SK-N-MC (cell line): Measurements from ENCODE around the gene SLC43A3.

Experiments
- DNase-seq: peaks from one replicate; pipeline ENCODE4 v3.0.0-alpha.2; 2011; ENCODE audit warnings: low read depth, low spot score
- H3K27ac ChIP-seq: fragments of 200-600 bp; sonication (generic); 2 replicates; pipeline ENCODE4 v1.5.1; 2016; ENCODE audit warnings: mixed run types
- H3K36me3 ChIP-seq: fragments of 200-600 bp; sonication (generic); 2 replicates; pipeline ENCODE4 v1.6.1; 2017; ENCODE audit warnings: antibody characterized with exemption, low read length, mixed read lengths; ENCODE audit not compliant: insufficient read depth
- H3K4me3 ChIP-seq: fragments of 200-600 bp; sonication (generic); 2 replicates; pipeline ENCODE4 v1.5.1; 2016
- H3K9ac ChIP-seq: fragments of 200-600 bp; sonication (generic); 2 replicates; pipeline ENCODE4 v1.8.0; 2017; ENCODE audit warnings: mixed run types, mixed read lengths; ENCODE audit not compliant: insufficient read length
- H3K9me3 ChIP-seq: fragments of 200-600 bp; sonication (generic); 2 replicates; pipeline ENCODE4 v1.6.1; 2017; ENCODE audit warnings: low read depth, mild to moderate bottlenecking, antibody characterized with exemption, low read length, moderate library complexity, mixed read lengths
- EZH2 ChIP-seq: fragments of 200-600 bp; sonication (generic); IDR thresholded peaks from one replicate; pipeline ENCODE4 v1.6.1; 2017; ENCODE audit warnings: antibody characterized with exemption
- FOXP2 ChIP-seq: optimal IDR thresholded peaks from 2 replicates; pipeline ENCODE3; 2011; ENCODE audit warnings: mild to moderate bottlenecking, moderate library complexity; ENCODE audit not compliant: insufficient read depth; ENCODE audit errors: extremely low read length, control extremely low read depth
- POLR2AphosphoS5 ChIP-seq: IDR thresholded peaks from 2 replicates; pipeline ENCODE4 v1.6.1; 2012; ENCODE audit warnings: mild to moderate bottlenecking, low read depth, low read length, borderline replicate concordance

Gene SLC43A3

DNA sequence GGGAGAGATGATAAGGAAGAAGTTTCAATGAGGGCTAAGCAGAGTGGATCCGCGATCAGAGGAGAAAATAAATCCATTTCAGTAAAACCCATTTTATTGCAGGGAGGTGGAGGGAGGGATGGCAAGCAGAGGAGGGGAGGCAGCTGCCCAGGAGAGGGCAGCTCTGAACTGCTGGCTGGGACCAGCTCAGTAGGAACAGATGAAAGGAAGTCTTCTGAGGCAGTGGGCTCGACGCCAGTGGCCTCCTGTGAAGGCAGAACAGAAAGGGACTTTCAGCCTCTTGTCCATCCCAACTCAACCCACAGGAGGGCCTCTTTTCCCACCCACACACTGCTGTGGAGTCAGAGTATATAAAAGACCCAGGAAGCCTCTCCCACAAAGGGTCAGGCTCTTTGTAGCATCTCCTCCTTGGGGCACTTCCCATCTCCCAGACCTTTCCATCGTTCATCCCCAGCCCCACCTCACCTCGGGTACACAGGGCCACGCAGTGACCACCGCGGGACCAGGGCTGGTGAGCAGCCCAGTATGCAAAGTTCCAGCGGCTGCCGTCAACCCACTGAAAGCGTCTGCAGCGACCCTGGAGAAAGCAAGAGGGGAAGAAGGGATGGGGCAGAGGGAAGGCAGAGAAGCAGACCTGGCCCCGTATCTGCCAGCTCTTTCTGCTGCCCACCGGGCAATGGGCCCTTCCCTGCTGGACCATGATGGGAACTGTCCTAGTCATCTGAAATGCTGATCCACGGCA lies 39.5 kb downstream of the SLC43A3 start:
- no peak for DNase-seq
- H3K9me3 ChIP-seq: no peaks in the 10 kb centered on the region
- no peak overlapping the region for H3K27ac ChIP-seq

DNA sequence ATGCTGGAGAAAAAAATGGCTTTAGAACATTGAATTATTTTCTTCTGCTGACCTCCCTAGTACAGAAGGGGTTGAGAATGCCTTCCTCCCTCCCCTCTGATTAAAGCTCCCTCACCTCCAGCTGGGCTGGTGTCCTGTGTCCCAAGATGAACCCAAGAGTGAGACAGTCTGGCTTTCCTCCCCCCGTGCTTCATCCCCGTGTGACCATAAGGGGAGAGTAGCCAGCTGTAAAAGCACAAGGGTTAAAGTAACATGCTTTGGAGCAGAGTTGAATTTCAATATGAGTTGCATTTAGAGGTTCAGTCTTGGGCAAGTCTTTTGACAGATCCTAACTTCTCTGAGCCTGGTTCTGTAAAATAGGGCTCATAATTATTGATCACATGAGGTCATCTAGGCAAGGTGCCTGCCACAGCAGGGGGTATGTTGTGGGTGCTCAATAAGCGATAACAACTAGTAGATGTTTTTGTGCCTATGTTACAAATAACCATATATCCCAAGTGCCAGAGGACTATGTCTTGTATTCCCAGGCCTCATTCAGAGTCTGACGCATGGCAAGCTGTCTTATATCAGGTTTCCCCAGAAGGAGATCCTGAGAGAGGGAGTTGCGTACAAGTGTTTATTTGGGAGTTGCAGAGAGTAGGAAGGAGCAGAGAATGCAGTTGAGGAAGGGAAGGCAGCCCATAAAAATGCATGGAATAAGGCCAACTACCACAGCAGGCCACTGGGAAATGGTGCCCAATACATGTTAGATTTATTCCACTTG lies 40.6 kb downstream of the SLC43A3 start:
- Histone ChIP-seq H3K9ac (no peak overlapping the region), H3K27ac (no peak overlapping the region), H3K4me3 (no peak overlapping the region), H3K36me3 (no peaks in the 10 kb centered on the region), H3K9me3 (no peaks in the 10 kb centered on the region)
- no peak for DNase-seq
- TF ChIP-seq POLR2AphosphoS5 (no peak), EZH2 (no peak), FOXP2 (no peak)

More for the DNA sequence above, 39.5 kb downstream of the SLC43A3 start:
- Histone ChIP-seq H3K36me3 (no peaks in the 10 kb centered on the region), H3K9ac (no peak overlapping the region), H3K4me3 (no peak overlapping the region)
- TF ChIP-seq POLR2AphosphoS5 (no peak), FOXP2 (no peak), EZH2 (no peak)

DNA sequence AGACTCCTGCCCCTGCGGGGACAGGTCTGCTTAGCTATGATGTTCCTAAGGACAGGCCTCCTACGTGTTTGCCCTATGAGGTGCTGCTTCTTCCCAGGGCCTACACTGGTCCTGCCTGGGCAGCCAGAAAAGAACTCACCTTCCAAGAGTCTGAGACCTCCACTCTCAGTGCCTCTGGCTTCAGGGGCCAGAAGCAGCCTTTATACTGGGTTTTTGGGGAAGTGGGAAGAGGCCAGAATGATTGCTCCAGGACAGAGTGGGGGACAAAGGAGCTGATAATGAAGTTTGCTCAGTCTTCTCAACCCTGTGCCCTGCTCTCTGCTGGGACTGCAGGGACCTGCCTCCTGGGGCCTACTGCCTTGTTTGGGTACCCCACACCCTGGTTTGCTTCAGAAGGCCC lies 45.9 kb downstream of the SLC43A3 start, which contains the start of gene PRG3:
PRG3 (minus strand) TSS at position 176 of the 400 bp plus-strand sequence. CDS start 442 bp downstream, outside the sequence.
- no peak for DNase-seq
- Histone ChIP-seq H3K36me3 (no peaks in the 10 kb centered on the region), H3K4me3 (no peak within 1 kb of the TSS), H3K9ac (no peak within 1 kb of the TSS), H3K9me3 (no peaks in the 10 kb centered on the region), H3K27ac (no peak within 1 kb of the TSS)
- TF ChIP-seq FOXP2: no peak
- TF ChIP-seq POLR2AphosphoS5: no peak
- no peak for TF ChIP-seq EZH2

DNA sequence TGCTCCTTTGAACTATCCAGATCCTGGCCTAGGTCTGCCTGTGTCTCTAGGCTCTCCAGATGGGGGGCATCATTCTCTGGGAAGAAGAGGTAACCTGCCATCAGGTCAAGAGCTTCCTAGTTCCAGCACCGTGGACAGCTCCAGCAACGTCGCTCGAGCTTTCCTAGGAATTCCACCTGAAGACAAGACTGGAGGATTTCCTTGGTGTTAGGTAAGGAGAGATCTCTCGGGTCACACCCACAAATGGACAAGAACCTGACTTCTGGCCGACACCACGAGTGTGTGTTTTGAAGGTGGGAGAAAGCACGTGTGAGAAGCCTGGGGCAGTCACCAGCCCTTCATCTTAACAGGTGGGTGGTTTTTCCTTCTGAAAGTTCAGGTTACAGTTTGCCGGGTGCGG lies 47.2 kb downstream of the SLC43A3 start:
- TF ChIP-seq FOXP2 (no peak), EZH2 (no peak), POLR2AphosphoS5 (no peak)
- DNase-seq: no peak
- Histone ChIP-seq H3K9ac (no peak overlapping the region), H3K36me3 (no peaks in the 10 kb centered on the region), H3K4me3 (no peak overlapping the region), H3K27ac (no peak overlapping the region), H3K9me3 (no peaks in the 10 kb centered on the region)

DNA sequence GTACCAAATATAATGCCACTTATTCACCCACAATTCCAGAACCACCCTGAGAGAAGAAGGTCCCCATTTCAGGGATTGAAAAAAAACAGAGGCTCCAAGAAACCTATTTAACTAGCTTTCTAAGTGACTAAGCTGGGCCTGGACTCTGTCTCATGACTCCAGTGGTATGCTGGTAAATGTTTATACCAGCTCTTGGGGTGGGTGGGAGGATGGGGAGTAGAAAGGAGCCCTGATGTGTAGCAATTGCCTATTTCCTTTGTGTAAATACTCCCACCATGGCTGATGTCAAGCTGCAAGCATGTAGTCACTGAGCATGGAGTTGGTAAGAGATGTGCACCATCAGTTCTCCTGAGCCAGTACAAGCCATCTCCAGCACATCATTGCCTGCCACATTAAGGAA lies 48.7 kb downstream of the SLC43A3 start:
- H3K9ac ChIP-seq: no peak overlapping the region
- TF ChIP-seq FOXP2 (no peak), POLR2AphosphoS5 (no peak), EZH2 (no peak)
- no peaks in the 10 kb centered on the region for H3K9me3 ChIP-seq
- no peak for DNase-seq
- no peaks in the 10 kb centered on the region for H3K36me3 ChIP-seq
- no peak overlapping the region for H3K4me3 ChIP-seq
- no peak overlapping the region for H3K27ac ChIP-seq

DNA sequence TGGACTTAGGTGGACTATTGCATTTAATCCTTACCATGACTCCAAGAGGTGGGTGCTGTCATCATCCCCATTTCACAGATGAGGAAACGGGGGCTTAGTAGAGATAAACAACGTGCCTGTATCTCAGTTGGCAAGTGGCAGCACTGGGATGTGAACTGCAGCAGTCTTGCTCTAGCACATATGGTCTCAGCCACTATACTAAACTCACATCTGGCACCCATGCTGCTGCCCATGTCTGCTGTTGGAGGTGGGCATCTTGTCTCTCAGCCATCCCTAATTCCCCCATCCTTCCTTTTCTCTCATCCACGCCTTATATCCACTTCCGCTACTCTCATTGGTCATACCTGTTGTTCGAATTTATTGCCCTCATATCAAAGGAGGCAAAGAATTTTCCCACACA lies 49.8 kb downstream of the SLC43A3 start:
- no peak for DNase-seq
- no peak overlapping the region for H3K27ac ChIP-seq
- TF ChIP-seq EZH2 (no peak), POLR2AphosphoS5 (no peak), FOXP2 (no peak)
- H3K4me3 ChIP-seq: no peak overlapping the region
- no peaks in the 10 kb centered on the region for H3K36me3 ChIP-seq
- H3K9me3 ChIP-seq: no peaks in the 10 kb centered on the region
- H3K9ac ChIP-seq: no peak overlapping the region

DNA sequence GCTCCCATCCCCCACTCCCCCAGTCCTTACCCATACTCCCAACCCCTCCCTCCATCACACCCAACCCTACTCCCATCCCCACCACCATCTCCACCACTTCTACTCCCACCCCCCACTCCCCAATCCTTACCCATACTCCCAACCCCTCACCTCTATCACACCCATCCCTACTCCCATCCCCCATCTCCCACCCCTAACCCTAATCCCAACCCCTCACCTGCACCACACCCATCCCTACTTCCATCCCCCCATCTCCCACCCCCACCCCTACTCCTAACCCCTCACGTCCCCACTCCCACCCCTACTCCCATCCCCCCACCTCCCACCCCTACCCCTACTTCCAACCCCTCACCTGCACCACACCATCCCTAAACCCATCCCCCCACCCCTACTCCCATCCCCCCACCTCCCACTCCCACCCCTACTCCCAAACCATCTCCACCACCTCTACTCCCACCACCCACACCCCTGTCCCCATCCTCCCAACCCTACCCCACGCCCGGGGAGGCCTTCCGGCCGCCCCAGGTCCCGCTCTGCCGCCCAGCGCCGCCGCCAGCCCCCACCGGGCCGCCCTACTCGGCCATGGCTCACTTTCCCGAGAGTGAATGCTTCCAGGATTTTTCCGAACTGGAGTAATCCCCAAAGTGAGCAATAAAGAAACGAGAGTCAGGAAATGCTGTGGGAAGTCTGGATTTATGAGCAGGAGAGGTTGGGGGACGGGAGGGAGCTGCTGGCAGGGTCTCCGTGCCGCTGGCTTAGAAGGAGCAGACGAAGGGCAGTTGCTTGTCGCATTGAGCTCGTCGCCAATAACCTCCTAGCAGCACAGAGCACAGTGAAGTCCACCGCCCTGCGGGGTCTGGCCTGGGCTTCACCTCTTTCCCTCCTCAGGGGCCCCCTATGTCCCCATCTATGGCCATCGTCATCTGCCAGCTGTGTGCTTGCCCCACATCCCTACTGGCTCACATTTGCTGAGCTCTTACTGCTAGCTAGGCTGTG lies 50.5 kb downstream of the SLC43A3 start:
- Histone ChIP-seq H3K4me3 (no peak overlapping the region), H3K9ac (no peak overlapping the region), H3K9me3 (no peaks in the 10 kb centered on the region), H3K36me3 (no peaks in the 10 kb centered on the region), H3K27ac (no peak overlapping the region)
- DNase-seq: no peak
- no peak for TF ChIP-seq POLR2AphosphoS5
- no peak for TF ChIP-seq EZH2
- TF ChIP-seq FOXP2: no peak
